DOHH2 (cell line): ENCODE data around the gene STUM.

Source experiments
- H3F3A ChIP-seq: fragments of 200-600 bp; sonication (generic), shearing (Covaris generic); 2 replicates; pipeline ENCODE4 v1.6.0; 2016; ENCODE audit warnings: antibody characterized with exemption, mild to moderate bottlenecking; ENCODE audit not compliant: control insufficient read depth, insufficient read depth
- H3K27ac ChIP-seq: fragments of 200-600 bp; sonication (generic); 2 replicates; pipeline ENCODE4 v1.5.1; 2014; ENCODE audit warnings: low read depth, mild to moderate bottlenecking, low read length, moderate library complexity
- H3K27me3 ChIP-seq: fragments of 200-600 bp; sonication (generic); 2 replicates; pipeline ENCODE4 v1.6.1; 2014; ENCODE audit warnings: mild to moderate bottlenecking, low read length, mixed read lengths; ENCODE audit not compliant: control insufficient read depth
- H3K36me3 ChIP-seq: fragments of 200-600 bp; sonication (generic); 2 replicates; pipeline ENCODE4 v1.6.1; 2014; ENCODE audit warnings: mild to moderate bottlenecking, low read length, moderate library complexity, mixed read lengths; ENCODE audit not compliant: control insufficient read depth
- H3K4me1 ChIP-seq: fragments of 200-600 bp; sonication (generic); 2 replicates; pipeline ENCODE4 v1.6.1; 2014; ENCODE audit warnings: mild to moderate bottlenecking, low read length, mixed read lengths; ENCODE audit not compliant: control insufficient read depth
- H3K4me2 ChIP-seq: fragments of 200-600 bp; sonication (generic); 2 replicates; pipeline ENCODE4 v1.6.0; 2014; ENCODE audit warnings: mild to moderate bottlenecking, low read length, moderate library complexity
- H3K4me3 ChIP-seq: fragments of 200-600 bp; sonication (generic); 2 replicates; pipeline ENCODE4 v1.5.1; 2014; ENCODE audit warnings: mild to moderate bottlenecking, low read length, mixed read lengths
- H3K79me2 ChIP-seq: fragments of 200-600 bp; sonication (generic); 2 replicates; pipeline ENCODE4 v1.6.1; 2014; ENCODE audit warnings: mild to moderate bottlenecking, low read length, mixed read lengths; ENCODE audit not compliant: control insufficient read depth
- H3K9me2 ChIP-seq: fragments of 200-600 bp; sonication (generic); replicated peaks from 2 replicates; pipeline ENCODE4 v1.6.1; 2014; ENCODE audit warnings: mild to moderate bottlenecking, low read length, mixed read lengths; ENCODE audit not compliant: control insufficient read depth
- H3K9me3 ChIP-seq: fragments of 200-600 bp; sonication (generic); 2 replicates; pipeline ENCODE4 v1.6.1; 2014; ENCODE audit warnings: antibody characterized with exemption, low read length, mixed read lengths; ENCODE audit not compliant: control insufficient read depth, insufficient read depth
- H4K20me1 ChIP-seq: fragments of 200-600 bp; sonication (generic); 2 replicates; pipeline ENCODE4 v1.6.0; 2014; ENCODE audit warnings: low read depth, mild to moderate bottlenecking, antibody characterized with exemption, low read length, moderate library complexity; ENCODE audit not compliant: control insufficient read depth, insufficient read depth
- CTCF ChIP-seq: fragments of 200-600 bp; sonication (generic); IDR thresholded peaks from one replicate; pipeline ENCODE4 v1.5.1; 2014; ENCODE audit warnings: antibody characterized with exemption, mild to moderate bottlenecking, low read depth, low read length; ENCODE audit not compliant: poor library complexity, severe bottlenecking
- EZH2phosphoT487 ChIP-seq: fragments of 200-600 bp; sonication (generic); IDR thresholded peaks from 2 replicates; pipeline ENCODE4 v1.6.1; 2017; ENCODE audit warnings: borderline replicate concordance, mild to moderate bottlenecking, antibody characterized with exemption, low read length, moderate library complexity, mixed read lengths

The STUM gene

GRCh38 chr1:226603022-226603857 lies 54.7 kb downstream of the STUM start:
- no peaks in the 10 kb centered on the region for H3K4me1 ChIP-seq
- no peaks in the 10 kb centered on the region for H4K20me1 ChIP-seq
- no peak overlapping the region for H3K27ac ChIP-seq
- H3K9me2 ChIP-seq: no peaks in the 10 kb centered on the region
- no peaks in the 10 kb centered on the region for H3F3A ChIP-seq
- peaks cover 11% of the 10 kb centered on the region for H3K27me3 ChIP-seq
- no peak for TF ChIP-seq EZH2phosphoT487
- TF ChIP-seq CTCF: no peak
- no peak overlapping the region for H3K4me2 ChIP-seq
- H3K9me3 ChIP-seq: no peaks in the 10 kb centered on the region
- H3K36me3 ChIP-seq: no peaks in the 10 kb centered on the region
- no peaks in the 10 kb centered on the region for H3K79me2 ChIP-seq
- H3K4me3 ChIP-seq: no peak overlapping the region

- no peak overlapping the region for H3K4me3 ChIP-seq
- no peaks in the 10 kb centered on the region for H3K9me2 ChIP-seq
- H3K79me2 ChIP-seq: no peaks in the 10 kb centered on the region
- H3K9me3 ChIP-seq: no peaks in the 10 kb centered on the region
- peaks cover 4% of the 10 kb centered on the region; the same call in 1 of the 2 replicates for H3K4me1 ChIP-seq
- no peak for TF ChIP-seq CTCF
- no peak for TF ChIP-seq EZH2phosphoT487
- H3F3A ChIP-seq: no peaks in the 10 kb centered on the region
- H3K4me2 ChIP-seq: no peak overlapping the region
- peaks cover 4% of the 10 kb centered on the region for H3K27me3 ChIP-seq
- no peak overlapping the region for H3K27ac ChIP-seq
- no peaks in the 10 kb centered on the region for H3K36me3 ChIP-seq
- 0 out of 2 replicates have a peak, but pooled peaks cover under 1% of the 10 kb centered on the region for H4K20me1 ChIP-seq
These were observed 55.4 kb downstream of the STUM start for GRCh38 chr1:226603858-226604559.

- Histone ChIP-seq H3K9me3 (no peaks in the 10 kb centered on the region), H4K20me1 (0 out of 2 replicates have a peak, but pooled peaks cover 2% of the 10 kb centered on the region), H3K27ac (no peak overlapping the region), H3K36me3 (no peaks in the 10 kb centered on the region), H3K4me1 (peaks cover 4% of the 10 kb centered on the region; the same call in 1 of the 2 replicates), H3K79me2 (no peaks in the 10 kb centered on the region), H3F3A (no peaks in the 10 kb centered on the region), H3K9me2 (no peaks in the 10 kb centered on the region), H3K4me2 (no peak overlapping the region), H3K27me3 (peaks cover 8% of the 10 kb centered on the region), H3K4me3 (no peak overlapping the region)
- TF ChIP-seq EZH2phosphoT487 (no peak), CTCF (no peak)
These were observed 56.2 kb downstream of the STUM start for GRCh38 chr1:226604560-226605317.
